Naive thymus-derived CD4-positive, alpha-beta T cell (primary cell): ENCODE measurements around the gene PPARG. TPM values are rescaled to one million over a fixed set of nuclear protein-coding genes. Genes with fewer than 3 reads are reported as not detected.

Experiments used
- ATAC-seq: fragments of 150-1000 bp; cut with Tn5 transposase; 2 replicates; pipeline ENCODE4 v1.10.0; 2021; ENCODE audit warnings: mild to moderate bottlenecking, moderate library complexity
- CTCF ChIA-PET: fragments of 350-600 bp; sonication (Branson Sonifier 250); formaldehyde crosslinking; loops from one replicate; lab custom pipeline; 2021; ENCODE audit warnings: antibody characterized with exemption; lab: Charles Lee
- POLR2A ChIA-PET: fragments of 350-600 bp; sonication (Branson Sonifier 250); formaldehyde crosslinking; loops from one replicate; lab custom pipeline; 2021; ENCODE audit warnings: antibody characterized with exemption, inconsistent platforms; lab: Charles Lee
- DNase-seq, 9 donors: peaks; one replicate each; pipeline versions ENCODE4 v3.0.0 to v3.0.0-alpha.2; 2020 to 2022; ENCODE audit warnings: mixed read lengths in 1 of 9
- H3K27ac ChIP-seq: one replicate; pipeline ENCODE4 v1.7.0; 2013; ENCODE audit warnings: mild to moderate bottlenecking, low read depth, low read length, moderate library complexity
- H3K27me3 ChIP-seq, 2 donors: one replicate each; pipeline ENCODE4 v1.7.0; 2013; ENCODE audit warnings: low read length in 2 of 2, mild to moderate bottlenecking in 2 of 2, moderate library complexity in 2 of 2; ENCODE audit not compliant: control insufficient read depth in 2 of 2, insufficient read depth in 2 of 2
- H3K36me3 ChIP-seq, 3 experiments: 1 replicate in 2 of 3; 2 replicates in 1 of 3; pipeline ENCODE4 v1.7.0; 2013; ENCODE audit warnings: low read length in 3 of 3, mild to moderate bottlenecking in 3 of 3, moderate library complexity in 1 of 3; ENCODE audit not compliant: insufficient read depth in 3 of 3, control insufficient read depth in 2 of 3
- H3K4me1 ChIP-seq, 2 donors: one replicate each; pipeline ENCODE4 v1.7.0; 2013; ENCODE audit warnings: low read length in 2 of 2, mild to moderate bottlenecking in 2 of 2, moderate library complexity in 1 of 2; ENCODE audit not compliant: control insufficient read depth in 2 of 2, insufficient read depth in 2 of 2
- H3K4me3 ChIP-seq: 2 replicates; pipeline ENCODE4 v1.7.0; 2013; ENCODE audit warnings: mild to moderate bottlenecking, low read length
- H3K9me3 ChIP-seq, 3 experiments: 1 replicate in 2 of 3; 2 replicates in 1 of 3; pipeline ENCODE4 v1.7.0; 2013; ENCODE audit warnings: low read length in 3 of 3; ENCODE audit not compliant: control insufficient read depth in 2 of 3
- H3K27ac Mint-ChIP-seq, 9 donors: one replicate each; pipeline ENCODE4 v1.8.0; 2020 to 2022; ENCODE audit warnings: mixed read lengths in 9 of 9, mild to moderate bottlenecking in 8 of 9, moderate library complexity in 5 of 9, inconsistent platforms in 2 of 9
- H3K27me3 Mint-ChIP-seq, 5 donors: one replicate each; pipeline ENCODE4 v1.8.0; 2021 to 2022; ENCODE audit warnings: mixed read lengths in 5 of 5, mild to moderate bottlenecking in 1 of 5
- H3K36me3 Mint-ChIP-seq, 5 donors: one replicate each; pipeline ENCODE4 v1.8.0; 2020 to 2022; ENCODE audit warnings: mixed read lengths in 5 of 5, mild to moderate bottlenecking in 3 of 5, inconsistent platforms in 1 of 5
- H3K4me1 Mint-ChIP-seq, 7 donors: one replicate each; pipeline ENCODE4 v1.8.0; 2020 to 2022; ENCODE audit warnings: mixed read lengths in 7 of 7, mild to moderate bottlenecking in 3 of 7, inconsistent platforms in 1 of 7
- H3K4me3 Mint-ChIP-seq, 10 donors: one replicate each; pipeline ENCODE4 v1.8.0; 2020 to 2022; ENCODE audit warnings: mild to moderate bottlenecking in 10 of 10, mixed read lengths in 10 of 10, moderate library complexity in 6 of 10, inconsistent platforms in 2 of 10
- H3K9me3 Mint-ChIP-seq, 11 donors: one replicate each; pipeline ENCODE4 v1.8.0; 2020 to 2022; ENCODE audit warnings: mixed read lengths in 11 of 11, mild to moderate bottlenecking in 4 of 11, inconsistent platforms in 1 of 11, moderate library complexity in 1 of 11
- intact Hi-C, 2 donors: fragments of 100-400 bp; cut with micrococcal nuclease; formaldehyde crosslinking; loops; one replicate each; pipeline ENCODE4 v1.15.1; 2023
- polyA plus RNA-seq, 2 donors: library from polyadenylated mRNA; unstranded; fragments of 300-500 nt; fragmentation: Illumina TruSeq; gene quantifications; one replicate each; pipeline ENCODE4 v1.2.3, GENCODE V29; 2021
- total RNA-seq, 6 experiments: library from RNA in 5 of 6; stranded (reverse) in 5 of 6; gene quantifications; 1 replicate in 5 of 6; 2 replicates in 1 of 6; pipeline ENCODE4 v1.2.3 and lab custom pipeline; 2021 to 2026

Gene PPARG
- total and polyA plus RNA-seq, 7 experiments from 2014 or later = 0.37 to 2.1 (median 0.51) TPM; not detected in 3

DNA sequence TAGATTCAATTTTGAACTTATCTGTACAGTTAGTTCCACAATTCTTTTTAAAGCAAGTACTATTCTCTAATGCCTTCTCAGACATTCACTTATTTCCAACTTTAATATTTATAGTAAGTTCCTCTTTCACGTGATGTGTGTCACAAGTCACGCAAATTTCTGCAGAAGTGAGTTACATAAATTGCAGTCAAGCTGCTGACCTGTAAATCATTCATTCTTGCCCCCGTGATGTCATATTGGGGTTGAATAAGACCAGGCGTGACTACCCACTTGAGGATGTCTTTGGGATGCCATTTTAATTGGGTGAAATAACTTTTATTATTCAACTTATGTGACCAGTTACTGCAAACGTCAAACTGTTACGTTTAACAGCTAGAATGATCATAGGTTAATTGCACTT lies 15.1 kb downstream of the PPARG start:
- H3K27me3 ChIP-seq = no peaks in the 10 kb centered on the region
- H3K9me3 ChIP-seq = no peaks in the 10 kb centered on the region
- H3K36me3 Mint-ChIP-seq = no peaks in the 10 kb centered on the region
- intact Hi-C loops = no loop called here
- H3K36me3 ChIP-seq = no peaks in the 10 kb centered on the region
- DNase-seq (no peak), ATAC-seq (peak; percentile 80)
- ChIA-PET POLR2A (no interaction called here), CTCF (no interaction called here)
- no peak overlapping the region for H3K27ac ChIP-seq
- peaks cover 0 to 31% (median 21%) of the 10 kb centered on the region in 5 donors for H3K27me3 Mint-ChIP-seq
- peaks cover 0 to 2% (median 0%) of the 10 kb centered on the region in 7 donors for H3K4me1 Mint-ChIP-seq
- H3K27ac Mint-ChIP-seq = no peak overlapping the region
- peaks cover 0 to 2% (median 0%) of the 10 kb centered on the region in 11 donors for H3K9me3 Mint-ChIP-seq
- H3K4me3 ChIP-seq = no peak overlapping the region
- no peak overlapping the region for H3K4me3 Mint-ChIP-seq
- H3K4me1 ChIP-seq = no peaks in the 10 kb centered on the region

DNA sequence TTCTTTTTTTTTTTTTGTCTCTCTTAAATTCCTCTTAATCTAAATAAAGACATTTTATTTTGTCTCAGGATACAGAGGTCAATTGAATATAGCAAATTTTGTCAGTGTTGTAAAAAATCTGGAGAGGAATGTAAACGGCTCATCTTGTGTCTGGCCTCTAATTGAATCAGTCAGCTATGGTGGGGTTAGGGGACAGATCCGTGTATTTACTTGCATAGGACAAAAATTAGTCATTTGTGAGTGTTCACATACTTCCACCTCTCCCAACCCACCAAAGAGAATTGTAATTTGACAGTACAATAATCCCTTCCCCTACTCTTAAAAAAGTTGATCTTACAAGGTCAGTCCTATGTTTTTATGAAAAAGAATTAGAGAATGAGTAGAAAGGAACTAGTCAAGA lies 18.3 kb downstream of the PPARG start:
- H3K4me3 Mint-ChIP-seq = no peak overlapping the region
- POLR2A ChIA-PET = no interaction called here
- CTCF ChIA-PET = no interaction called here

DNA sequence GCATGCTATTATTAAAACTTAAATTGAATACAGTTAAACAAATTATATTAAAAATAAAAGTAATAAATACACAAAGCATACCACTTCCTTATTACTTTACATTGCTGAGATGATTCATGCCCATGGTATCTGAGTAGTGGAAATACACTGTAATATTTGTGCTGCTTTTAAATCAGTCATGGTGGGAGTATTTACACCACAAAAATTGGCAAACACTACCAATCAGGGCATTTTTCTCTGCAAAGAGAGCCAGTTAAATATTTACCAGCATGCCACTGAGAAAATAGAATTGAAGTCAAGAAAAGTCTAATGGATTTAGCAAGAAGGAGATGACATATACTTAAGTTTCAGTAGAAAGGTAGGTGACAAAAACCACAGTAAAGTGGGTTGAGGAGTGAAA lies 19.6 kb downstream of the PPARG start:
- H3K4me1 ChIP-seq = no peaks in the 10 kb centered on the region
- H3K36me3 ChIP-seq = no peaks in the 10 kb centered on the region
- ATAC-seq = no peak
- Mint-ChIP-seq H3K4me1 (no peaks in the 10 kb centered on the region), H3K36me3 (no peaks in the 10 kb centered on the region), H3K4me3 (no peak overlapping the region), H3K27me3 (peaks cover 0 to 20% (median 17%) of the 10 kb centered on the region in 5 donors), H3K27ac (no peak overlapping the region), H3K9me3 (no peaks in the 10 kb centered on the region)
- intact Hi-C loops = no loop called here
- DNase-seq = no peak
- no peaks in the 10 kb centered on the region for H3K27me3 ChIP-seq
- CTCF ChIA-PET = no interaction called here
- no peak overlapping the region for H3K27ac ChIP-seq
- H3K4me3 ChIP-seq = no peak overlapping the region
- POLR2A ChIA-PET = no interaction called here
- H3K9me3 ChIP-seq = no peaks in the 10 kb centered on the region

More for the DNA sequence above, 18.3 kb downstream of the PPARG start:
- Histone ChIP-seq H3K27me3 (no peaks in the 10 kb centered on the region), H3K36me3 (no peaks in the 10 kb centered on the region), H3K9me3 (no peaks in the 10 kb centered on the region), H3K27ac (no peak overlapping the region), H3K4me1 (no peaks in the 10 kb centered on the region), H3K4me3 (no peak overlapping the region)
- Mint-ChIP-seq H3K4me1 (no peaks in the 10 kb centered on the region), H3K27ac (no peak overlapping the region), H3K9me3 (peaks cover 0 to 2% (median 0%) of the 10 kb centered on the region in 11 donors), H3K27me3 (peaks cover 0 to 26% (median 21%) of the 10 kb centered on the region in 5 donors), H3K36me3 (no peaks in the 10 kb centered on the region)
- ATAC-seq (no peak), DNase-seq (no peak)
- intact Hi-C loops = no loop called here

DNA sequence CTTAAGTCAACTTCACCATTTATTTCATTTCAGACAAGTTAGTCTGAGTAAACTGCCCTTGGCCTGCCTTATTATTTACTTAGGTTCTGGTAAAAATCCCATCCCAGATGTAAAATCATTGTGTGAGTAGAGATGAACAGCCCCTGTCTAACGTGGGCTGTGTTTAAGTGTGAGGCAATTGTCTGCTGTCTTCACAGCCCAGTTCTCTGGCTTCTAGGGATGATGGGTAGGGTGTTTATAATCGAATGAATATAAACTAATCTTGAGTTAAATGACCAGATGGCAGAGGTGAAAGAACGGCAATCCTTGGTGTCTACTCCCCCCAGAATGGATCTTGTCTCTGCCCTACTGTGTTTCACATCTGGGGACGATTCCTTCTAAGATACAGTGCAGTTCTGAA lies 20.8 kb downstream of the PPARG start:
- CTCF ChIA-PET = no interaction called here

DNA sequence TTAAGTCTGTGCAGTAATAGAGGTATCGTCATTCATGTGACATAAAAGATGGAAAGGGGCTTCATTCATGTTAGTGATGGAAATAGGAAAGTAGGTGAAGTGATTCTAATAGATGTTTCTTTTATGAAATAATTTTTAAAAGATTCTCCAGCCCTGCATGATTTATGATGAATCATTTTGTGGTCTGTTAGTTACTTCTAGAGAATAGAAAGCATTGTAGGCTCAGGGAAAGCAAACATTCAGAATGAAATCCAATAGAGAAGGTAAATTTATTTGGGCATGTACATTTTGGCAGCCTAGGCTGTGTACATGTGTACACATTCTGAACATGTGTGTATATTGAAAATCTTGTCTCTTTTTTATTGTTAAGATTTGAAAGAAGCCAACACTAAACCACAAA lies 23.1 kb downstream of the PPARG start:
- H3K27me3 ChIP-seq = no peaks in the 10 kb centered on the region
- no peak overlapping the region for H3K4me3 ChIP-seq
- POLR2A ChIA-PET = no interaction called here
- no peak overlapping the region for H3K27ac ChIP-seq
- Mint-ChIP-seq H3K4me1 (peaks cover 0 to 3% (median 0%) of the 10 kb centered on the region in 7 donors), H3K27me3 (peaks cover 8 to 20% (median 16%) of the 10 kb centered on the region in 5 donors), H3K27ac (no peak overlapping the region), H3K9me3 (no peaks in the 10 kb centered on the region), H3K36me3 (no peaks in the 10 kb centered on the region), H3K4me3 (no peak overlapping the region)
- ATAC-seq (no peak), DNase-seq (no peak)
- no peaks in the 10 kb centered on the region for H3K36me3 ChIP-seq
- CTCF ChIA-PET = no interaction called here
- intact Hi-C loops = no loop called here
- no peaks in the 10 kb centered on the region for H3K9me3 ChIP-seq
- no peaks in the 10 kb centered on the region for H3K4me1 ChIP-seq

More for the DNA sequence above, 20.8 kb downstream of the PPARG start:
- no peaks in the 10 kb centered on the region for H3K9me3 Mint-ChIP-seq
- H3K4me3 Mint-ChIP-seq = no peak overlapping the region
- no peaks in the 10 kb centered on the region for H3K9me3 ChIP-seq
- H3K4me1 ChIP-seq = no peaks in the 10 kb centered on the region
- intact Hi-C loops = no loop called here
- POLR2A ChIA-PET = no interaction called here
- H3K4me1 Mint-ChIP-seq = no peaks in the 10 kb centered on the region
- H3K36me3 Mint-ChIP-seq = no peaks in the 10 kb centered on the region
- peaks cover 0 to 25% (median 17%) of the 10 kb centered on the region in 5 donors for H3K27me3 Mint-ChIP-seq
- ATAC-seq (no peak), DNase-seq (no peak)
- H3K27me3 ChIP-seq = no peaks in the 10 kb centered on the region
- no peak overlapping the region for H3K4me3 ChIP-seq
- no peak overlapping the region for H3K27ac ChIP-seq
- no peaks in the 10 kb centered on the region for H3K36me3 ChIP-seq
- no peak overlapping the region for H3K27ac Mint-ChIP-seq

DNA sequence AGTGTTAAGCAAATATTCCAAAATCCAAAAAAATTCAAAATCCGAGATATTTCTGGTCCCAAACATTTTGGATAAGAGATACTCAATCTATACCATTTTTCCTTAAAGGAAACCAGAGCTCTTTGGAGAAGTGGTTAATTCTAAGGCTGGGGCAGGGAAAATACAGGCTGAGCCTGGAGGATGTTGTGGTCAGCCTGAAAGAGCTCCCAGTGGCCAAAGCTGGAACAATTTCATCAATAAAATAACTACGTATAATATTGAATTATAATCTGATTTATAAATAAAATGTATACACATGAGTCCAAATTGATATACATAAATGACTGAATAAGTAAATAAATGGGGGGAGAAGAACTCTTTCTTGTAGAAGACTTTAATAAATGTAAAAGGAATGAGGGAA lies 24.6 kb downstream of the PPARG start:
- no peaks in the 10 kb centered on the region for H3K9me3 ChIP-seq
- intact Hi-C loops = no loop called here
- Mint-ChIP-seq H3K36me3 (no peaks in the 10 kb centered on the region), H3K4me3 (no peak overlapping the region), H3K4me1 (peaks cover 0 to 3% (median 0%) of the 10 kb centered on the region in 7 donors), H3K27ac (no peak overlapping the region), H3K9me3 (no peaks in the 10 kb centered on the region), H3K27me3 (peaks cover 8 to 16% (median 10%) of the 10 kb centered on the region in 5 donors)
- no peak overlapping the region for H3K27ac ChIP-seq
- ATAC-seq (no peak), DNase-seq (no peak)
- ChIA-PET POLR2A (no interaction called here), CTCF (no interaction called here)
- no peaks in the 10 kb centered on the region for H3K4me1 ChIP-seq
- no peaks in the 10 kb centered on the region for H3K36me3 ChIP-seq
- H3K27me3 ChIP-seq = no peaks in the 10 kb centered on the region
- H3K4me3 ChIP-seq = no peak overlapping the region

DNA sequence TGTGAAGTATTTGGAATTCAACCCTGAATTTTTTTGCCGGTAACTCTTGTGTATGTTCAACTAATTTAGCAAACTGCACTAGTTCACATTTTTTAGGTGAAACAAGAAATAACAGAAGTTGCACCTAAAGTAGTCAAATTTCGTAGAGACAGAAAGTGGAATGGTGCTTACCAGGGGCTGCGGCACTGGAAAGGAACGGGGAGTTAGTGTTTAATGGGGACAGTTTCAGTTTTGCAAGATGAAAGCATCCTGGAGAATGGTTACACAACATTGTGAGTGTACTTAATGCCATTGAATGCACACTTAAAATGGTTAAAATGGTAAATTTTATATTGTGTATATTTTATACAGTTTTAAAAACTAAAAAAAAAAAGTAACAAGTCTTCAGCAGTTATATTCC lies 27.4 kb downstream of the PPARG start:
- ChIA-PET POLR2A (no interaction called here), CTCF (no interaction called here)
- Mint-ChIP-seq H3K27me3 (peaks cover 8 to 16% (median 11%) of the 10 kb centered on the region in 5 donors), H3K4me1 (peaks cover 0 to 3% (median 0%) of the 10 kb centered on the region in 7 donors), H3K4me3 (no peak overlapping the region), H3K36me3 (no peaks in the 10 kb centered on the region), H3K9me3 (no peaks in the 10 kb centered on the region), H3K27ac (no peak overlapping the region)
- no peak overlapping the region for H3K4me3 ChIP-seq
- ATAC-seq (no peak), DNase-seq (no peak)
- no peaks in the 10 kb centered on the region for H3K9me3 ChIP-seq
- H3K36me3 ChIP-seq = no peaks in the 10 kb centered on the region
- no peak overlapping the region for H3K27ac ChIP-seq
- intact Hi-C loops = no loop called here
- H3K4me1 ChIP-seq = no peaks in the 10 kb centered on the region
- no peaks in the 10 kb centered on the region for H3K27me3 ChIP-seq
